ENCODE data around the gene SHROOM4.

DNA sequence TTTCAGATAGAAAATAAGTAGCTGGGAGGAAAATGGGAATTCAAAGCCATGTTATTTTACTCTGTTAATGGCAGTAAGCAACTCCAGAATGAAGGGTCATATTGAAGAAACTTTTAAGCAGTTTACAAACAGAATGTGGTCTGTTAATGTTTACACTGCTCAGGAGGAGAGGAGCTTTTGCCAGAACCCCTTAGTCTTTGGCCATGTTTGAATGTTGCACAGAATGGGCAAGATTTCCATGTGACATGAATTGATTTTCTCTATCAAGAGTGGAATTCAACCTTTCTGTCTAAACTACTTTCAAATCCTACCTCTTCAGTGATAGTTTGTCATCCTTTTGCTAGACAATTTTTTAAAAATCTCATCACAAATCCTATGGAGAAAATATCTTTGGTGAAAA is 227.6 kb downstream of the SHROOM4 start:
- TF ChIP-seq, protein P1, sequence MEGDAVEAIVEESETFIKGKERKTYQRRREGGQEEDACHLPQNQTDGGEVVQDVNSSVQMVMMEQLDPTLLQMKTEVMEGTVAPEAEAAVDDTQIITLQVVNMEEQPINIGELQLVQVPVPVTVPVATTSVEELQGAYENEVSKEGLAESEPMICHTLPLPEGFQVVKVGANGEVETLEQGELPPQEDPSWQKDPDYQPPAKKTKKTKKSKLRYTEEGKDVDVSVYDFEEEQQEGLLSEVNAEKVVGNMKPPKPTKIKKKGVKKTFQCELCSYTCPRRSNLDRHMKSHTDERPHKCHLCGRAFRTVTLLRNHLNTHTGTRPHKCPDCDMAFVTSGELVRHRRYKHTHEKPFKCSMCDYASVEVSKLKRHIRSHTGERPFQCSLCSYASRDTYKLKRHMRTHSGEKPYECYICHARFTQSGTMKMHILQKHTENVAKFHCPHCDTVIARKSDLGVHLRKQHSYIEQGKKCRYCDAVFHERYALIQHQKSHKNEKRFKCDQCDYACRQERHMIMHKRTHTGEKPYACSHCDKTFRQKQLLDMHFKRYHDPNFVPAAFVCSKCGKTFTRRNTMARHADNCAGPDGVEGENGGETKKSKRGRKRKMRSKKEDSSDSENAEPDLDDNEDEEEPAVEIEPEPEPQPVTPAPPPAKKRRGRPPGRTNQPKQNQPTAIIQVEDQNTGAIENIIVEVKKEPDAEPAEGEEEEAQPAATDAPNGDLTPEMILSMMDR (IDR thresholded peaks at IDR 0.05), result no peak
- TF ChIP-seq POLR2A (IDR thresholded peaks at IDR 0.05), result no peak
- TF ChIP-seq EP300 (IDR thresholded peaks at IDR 0.05), result no peak
